Measurements from ENCODE around the gene TMEM255A.

Gene TMEM255A

GRCh38 chrX:120264341-120264740 is 46.9 kb downstream of the TMEM255A start:
- no peak for DNase-seq (ENCODE audit: low spot score)

- DNase-seq (ENCODE audit: low spot score): no peak
Observed at GRCh38 chrX:120262859-120263708, 48.2 kb downstream of the TMEM255A start.

- no peak for DNase-seq (ENCODE audit: low spot score)
Observed at GRCh38 chrX:120260369-120260768, 50.9 kb downstream of the TMEM255A start.

GRCh38 chrX:120253784-120254183 is 57.5 kb downstream of the TMEM255A start:
- DNase-seq (ENCODE audit: low spot score): no peak

- DNase-seq (ENCODE audit: low spot score): peak; percentile 58
Observed at GRCh38 chrX:120251471-120252011, 59.7 kb downstream of the TMEM255A start.

- peak; percentile 91 for DNase-seq (ENCODE audit: low spot score)
Observed at GRCh38 chrX:120250522-120251271, 60.6 kb downstream of the TMEM255A start, which contains the start of gene ZBTB33. Gene ZBTB33, plus strand, starts transcription at chrX:120250812. Its CDS starts 2,604 bp downstream, at chrX:120253416.

- peak; percentile 39 for DNase-seq (ENCODE audit: low spot score)
Observed at GRCh38 chrX:120244735-120245498, 66.3 kb downstream of the TMEM255A start.

- no peak for DNase-seq (ENCODE audit: low spot score)
Observed at GRCh38 chrX:120244395-120244734, 66.9 kb downstream of the TMEM255A start.

- no peak for DNase-seq (ENCODE audit: low spot score)
Observed at GRCh38 chrX:120242813-120243212, 68.4 kb downstream of the TMEM255A start.

- DNase-seq (ENCODE audit: low spot score): no peak
Observed at GRCh38 chrX:120238933-120239332, 72.3 kb downstream of the TMEM255A start.

- no peak for DNase-seq (ENCODE audit: low spot score)
Observed at GRCh38 chrX:120236687-120237479, 74.4 kb downstream of the TMEM255A start.

- no peak for DNase-seq (ENCODE audit: low spot score)
Observed at GRCh38 chrX:120235284-120235683, 76.0 kb downstream of the TMEM255A start.

GRCh38 chrX:120228187-120228908 is 82.9 kb downstream of the TMEM255A start:
- DNase-seq (ENCODE audit: low spot score): no peak

- DNase-seq (ENCODE audit: low spot score): no peak
Observed at GRCh38 chrX:120224388-120224787, 86.9 kb downstream of the TMEM255A start.

- DNase-seq (ENCODE audit: low spot score): no peak
Observed at GRCh38 chrX:120223374-120223773, 87.9 kb downstream of the TMEM255A start.

- DNase-seq (ENCODE audit: low spot score): peak; percentile 70
Observed at GRCh38 chrX:120213438-120214265, 97.6 kb downstream of the TMEM255A start.
